BJ (cell line): ENCODE data around the gene KRT82. TPM values are rescaled to one million over a fixed set of nuclear protein-coding genes. Genes with fewer than 3 reads are reported as not detected.
"Not testable (repeated sequence)": the region's sequence is repeated elsewhere in the genome, so short reads cannot be mapped to it uniquely, and the experiment has no call there.

Experiments
- CTCF ChIA-PET: fragments of 350-600 bp; formaldehyde crosslinking; extraction: SDS; loops from one replicate; lab custom pipeline; 2021; ENCODE audit warnings: antibody characterized with exemption, inconsistent platforms; lab: Yijun Ruan, JAX
- POLR2A ChIA-PET: fragments of 300-600 bp; sonication (Branson Sonifier 250); formaldehyde crosslinking; extraction: SDS; loops from one replicate; lab custom pipeline; 2021; ENCODE audit warnings: antibody characterized with exemption; lab: Charles Lee
- DNase-seq: peaks from one replicate; pipeline ENCODE4 v3.0.0-alpha.2; 2011; ENCODE audit warnings: low read depth
- H3K27me3 ChIP-seq: 2 replicates; pipeline ENCODE4 v1.6.0; 2011; ENCODE audit warnings: low read length; ENCODE audit not compliant: control insufficient read depth, insufficient read depth
- H3K36me3 ChIP-seq: 2 replicates; pipeline ENCODE4 v1.5.1; 2011; ENCODE audit warnings: low read length; ENCODE audit not compliant: control insufficient read depth, insufficient read depth
- H3K4me3 ChIP-seq: 2 replicates; pipeline ENCODE4 v1.5.1; 2011; ENCODE audit warnings: low read depth, mild to moderate bottlenecking, control low read depth, low read length
- CTCF ChIP-seq: IDR thresholded peaks from 2 replicates; pipeline ENCODE4 v1.5.1; 2011; ENCODE audit warnings: low read depth, mild to moderate bottlenecking, control low read depth, inconsistent platforms, low read length, moderate library complexity; ENCODE audit not compliant: insufficient read depth
- polyA plus RNA-seq: library from polyadenylated mRNA; depleted of rRNA; stranded (reverse); fragments of >200 nt; gene quantifications from 2 replicates; pipeline ENCODE4 v1.2.3, GENCODE V29; 2011; rRNA removed

KRT82 gene
- polyA plus RNA-seq, 1 experiment = not detected

GRCh38 chr12:52347551-52348510 lies 58.3 kb downstream of the KRT82 start:
- no peak for DNase-seq
- H3K4me3 ChIP-seq = no peak overlapping the region
- ChIA-PET CTCF (interaction anchor here (0.6 to 1.6 kb wide), 6 partner anchors 8 to 537 kb away, joined by 3 to 4 read pairs (median 3); no protein-coding TSS in a partner anchor), POLR2A (no interaction called here)
- TF ChIP-seq CTCF = no peak
- no peaks in the 10 kb centered on the region for H3K36me3 ChIP-seq
- H3K27me3 ChIP-seq = peaks cover 19% of the 10 kb centered on the region

DNA sequence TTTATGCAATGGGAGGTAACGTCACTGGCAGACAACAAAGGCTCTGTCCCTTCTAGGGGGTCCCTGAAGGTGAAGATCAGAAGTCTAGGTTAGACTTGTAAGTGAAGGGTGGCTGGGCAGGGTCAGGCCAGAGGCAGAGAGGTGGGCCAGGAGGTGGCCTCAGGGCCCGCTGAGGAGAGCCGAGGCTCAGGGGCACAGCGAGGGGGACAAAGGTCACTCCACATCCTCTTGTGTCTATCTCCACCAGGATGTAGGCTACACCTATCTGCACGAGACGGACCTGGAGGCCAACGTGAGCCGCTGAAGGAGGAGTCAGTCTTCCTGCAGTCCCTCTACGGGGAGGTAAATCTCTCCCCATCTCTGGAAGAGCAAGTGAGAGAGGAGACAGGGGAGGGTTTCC lies 59.1 kb downstream of the KRT82 start:
- Histone ChIP-seq H3K27me3 (peaks cover 23% of the 10 kb centered on the region), H3K4me3 (no peak overlapping the region), H3K36me3 (no peaks in the 10 kb centered on the region)
- ChIA-PET CTCF (interaction anchor here (0.6 to 1.6 kb wide), 3 partner anchors 7 to 538 kb away, joined by 3 to 4 read pairs (median 3); no protein-coding TSS in a partner anchor), POLR2A (no interaction called here)
- no peak for DNase-seq
- no peak for TF ChIP-seq CTCF

GRCh38 chr12:52346593-52346992 lies 59.5 kb downstream of the KRT82 start:
- no peak for DNase-seq
- no peak overlapping the region for H3K4me3 ChIP-seq
- no peaks in the 10 kb centered on the region for H3K36me3 ChIP-seq
- ChIA-PET POLR2A (no interaction called here), CTCF (no interaction called here)
- H3K27me3 ChIP-seq = peaks cover 23% of the 10 kb centered on the region
- no peak for TF ChIP-seq CTCF

DNA sequence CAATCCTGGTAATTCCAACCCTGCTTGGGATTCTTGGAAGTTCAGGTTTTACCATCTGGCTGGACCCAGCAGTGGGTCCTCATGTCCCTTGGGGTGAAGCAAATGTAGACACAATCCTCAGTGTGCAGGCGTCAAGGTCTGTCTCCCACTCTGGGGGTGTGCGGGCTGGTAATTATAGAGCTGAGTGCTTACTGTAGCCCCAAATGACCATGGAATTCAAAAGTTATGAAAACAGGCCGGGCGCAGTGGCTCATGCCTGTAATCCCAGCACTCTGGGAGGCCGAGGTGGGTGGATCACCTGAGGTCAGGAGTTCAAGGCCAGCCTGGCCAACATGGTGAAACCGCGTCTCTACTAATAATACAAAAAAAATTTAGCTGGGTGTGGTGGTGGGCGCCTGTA lies 61.1 kb downstream of the KRT82 start:
- POLR2A ChIA-PET, DNase-seq: not testable (repeated sequence)
- CTCF ChIA-PET = interaction anchor here (0.9 to 2.0 kb wide), 5 partner anchors 10 to 132 kb away, joined by 3 to 12 read pairs (median 3); no protein-coding TSS in a partner anchor

GRCh38 chr12:52344111-52344510 lies 62.0 kb downstream of the KRT82 start:
- Histone ChIP-seq H3K36me3 (no peaks in the 10 kb centered on the region), H3K4me3 (no peak overlapping the region), H3K27me3 (peaks cover 12% of the 10 kb centered on the region)
- CTCF ChIA-PET = interaction anchor here (0.9 to 2.0 kb wide), 3 partner anchors 11 to 65 kb away, joined by 3 to 12 read pairs (median 4); no protein-coding TSS in a partner anchor
- TF ChIP-seq CTCF = no peak
- DNase-seq = no peak
- POLR2A ChIA-PET = no interaction called here

More for the DNA sequence above, 61.1 kb downstream of the KRT82 start:
- not testable (repeated sequence) for H3K4me3 ChIP-seq, H3K36me3 ChIP-seq
- peaks cover 14% of the 10 kb centered on the region for H3K27me3 ChIP-seq

Other genes starting within 250 kb of the KRT82 start
- 4.2 and 5.9 TPM in 2 replicates for gene KRT80, start 214.3 kb downstream of the KRT82 start, polyA plus RNA-seq
- 238 and 659 TPM in 2 replicates for gene KRT7, start 173.1 kb downstream of the KRT82 start, polyA plus RNA-seq
- gene KRT86, start 131.7 kb downstream of the KRT82 start, polyA plus RNA-seq = 1.5 and 2.5 TPM in 2 replicates
- gene KRT81, start 114.8 kb downstream of the KRT82 start, polyA plus RNA-seq = 15.7 and 24.7 TPM in 2 replicates
- gene KRT83, start 84.9 kb downstream of the KRT82 start, polyA plus RNA-seq = 0.07 and 0.10 TPM in 2 replicates
- gene KRT85, start 38.9 kb downstream of the KRT82 start, polyA plus RNA-seq = not detected in 2 replicates
- not detected in 2 replicates for gene KRT84, start 20.7 kb downstream of the KRT82 start, polyA plus RNA-seq
- gene KRT75, start 28.0 kb upstream of the KRT82 start, polyA plus RNA-seq = not detected in 2 replicates
- gene KRT6B, start 45.8 kb upstream of the KRT82 start, polyA plus RNA-seq = not detected in 2 replicates
- not detected in 2 replicates for gene KRT6C, start 67.5 kb upstream of the KRT82 start, polyA plus RNA-seq
- not detected in 2 replicates for gene KRT6A, start 86.9 kb upstream of the KRT82 start, polyA plus RNA-seq
- not detected in 2 replicates for gene KRT5, start 114.1 kb upstream of the KRT82 start, polyA plus RNA-seq
- not detected in 2 replicates for gene KRT71, start 146.8 kb upstream of the KRT82 start, polyA plus RNA-seq
- not detected in 2 replicates for gene KRT74, start 167.5 kb upstream of the KRT82 start, polyA plus RNA-seq
- gene KRT72, start 195.1 kb upstream of the KRT82 start, polyA plus RNA-seq = not detected in 2 replicates
- not detected in 2 replicates for gene KRT73, start 212.2 kb upstream of the KRT82 start, polyA plus RNA-seq
- gene KRT2, start 245.9 kb upstream of the KRT82 start, polyA plus RNA-seq = not detected in 2 replicates